ENCODE data around the gene NLRP2B. TPM values are rescaled to one million over a fixed set of nuclear protein-coding genes. Genes with fewer than 3 reads are reported as not detected.
"Not testable (repeated sequence)": the region's sequence is repeated elsewhere in the genome, so short reads cannot be mapped to it uniquely, and the experiment has no call there.

Gene NLRP2B
- total RNA-seq (2011; cell fraction: chromatin; rRNA removed; ENCODE audit: low replicate concordance) = not detected in 2 replicates
- not detected in 2 replicates for total RNA-seq (2011; cell fraction: nucleolus; rRNA removed)
- total RNA-seq (2011; cell fraction: nucleoplasm; rRNA removed) = not detected in 2 replicates
- total RNA-seq (2014; rRNA removed) (not detected in 2 replicates), total RNA-seq (2014; rRNA removed; fragmentation: Illumina TruSeq; extraction: Trizol) (not detected in 2 replicates), total RNA-seq (2015; rRNA removed; fragmentation: Illumina TruSeq; extraction: Trizol) (not detected in 2 replicates), total RNA-seq (2021) (not detected in 2 replicates), polyA plus RNA-seq (2011; rRNA removed) (not detected in 2 replicates), polyA plus RNA-seq (2014; fragmentation: Illumina TruSeq; extraction: Trizol) (not detected in 2 replicates), polyA plus RNA-seq (2014; fragmentation: Nextera tagmentation; extraction: Ambion mirVana) (not detected), polyA plus RNA-seq (2014; rRNA removed) (not detected in 2 replicates), polyA minus RNA-seq (2011; rRNA and poly(A)+ RNA removed) (not detected in 2 replicates), Bru-seq, nascent RNA (not detected), BruChase-seq, experiment 1, labeled RNA remaining after a 2-hour chase (percentile 22 among the genes with signal in this experiment), BruChase-seq, experiment 2, labeled RNA remaining after a 6-hour chase (not detected)
- not detected in 2 replicates for polyA plus RNA-seq (2011; cell fraction: cytosol; rRNA removed)
- polyA plus RNA-seq (2011; cell fraction: nucleus; rRNA removed) = not detected in 2 replicates
- polyA plus RNA-seq (2012) = not detected in 2 replicates
- polyA minus RNA-seq (2011; cell fraction: cytosol; rRNA and poly(A)+ RNA removed) = not detected in 2 replicates
- not detected in 2 replicates for polyA minus RNA-seq (2011; cell fraction: nucleus; rRNA and poly(A)+ RNA removed)
- long read RNA-seq, experiment 1 = 0 reads
- long read RNA-seq, experiment 2 = 0 reads
- long read RNA-seq, experiment 3 = 0 reads

- ATAC-seq (no peak), DNase-seq (ENCODE audit: extremely low read depth in 1 of 4, low spot score in 3 of 4) (no peak), FAIRE-seq (no peak)
- H3K9me1 ChIP-seq (ENCODE audit: control insufficient read depth, insufficient read depth, low read length) = no peaks in the 10 kb centered on the region
- H3K79me2 ChIP-seq (ENCODE audit: control insufficient read depth, insufficient read depth, low read length) = no peaks in the 10 kb centered on the region
- H3K9ac ChIP-seq (ENCODE audit: insufficient read depth in 1 of 2, low read depth in 2 of 2, low read length in 2 of 2) = no peak within 1 kb of the TSS
- no peaks in the 10 kb centered on the region for H4K20me1 ChIP-seq (replicated peaks; ENCODE audit: control insufficient read depth, insufficient read depth, low read length)
- H3K27ac ChIP-seq (ENCODE audit: extremely low read depth, low read depth, low read length) = no peak within 1 kb of the TSS
- no peak within 1 kb of the TSS for H2AFZ ChIP-seq (ENCODE audit: low read depth, low read length)
- BruUV-seq (replicated peaks) = no TSS peak
- no peaks in the 10 kb centered on the region for H3K27me3 ChIP-seq (ENCODE audit: control insufficient read depth in 2 of 2, insufficient read depth in 2 of 2, low read length in 2 of 2)
- H3K4me3 ChIP-seq = no peak within 1 kb of the TSS
- WGBS (ENCODE audit: insufficient coverage, low coverage, missing lambda C conversion rate) = 0% methylated on average over 3 of the region's 6 CpGs
- H3K36me3 ChIP-seq (ENCODE audit: control insufficient read depth, insufficient read depth, low read length) = no peaks in the 10 kb centered on the region
- ChIA-PET POLR2A (no interaction called here), CTCF (ENCODE audit: low intra/inter-chr PET ratio) (no interaction called here)
- no peaks in the 10 kb centered on the region for H3K4me1 ChIP-seq (replicated peaks in 1 of 2; ENCODE audit: control insufficient read depth in 2 of 2, insufficient read depth in 2 of 2, low read length in 2 of 2)
- H3K9me3 ChIP-seq (replicated peaks; ENCODE audit: control insufficient read depth, insufficient read depth, low read depth, low read length) = no peaks in the 10 kb centered on the region
- intact Hi-C loops (cut with micrococcal nuclease) = no loop called here
- in situ Hi-C loops (cut with MboI) = no loop called here
- H3K4me2 ChIP-seq (ENCODE audit: insufficient read depth, low read length) = no peak within 1 kb of the TSS
- TF ChIP-seq MAFF (IDR thresholded peaks at IDR 0.05; ENCODE audit: low read length) = no peak
- TF ChIP-seq TGIF2 (CRISPR knock-in tag; IDR thresholded peaks at IDR 0.05) = no peak
- TF ChIP-seq PRPF4 (IDR thresholded peaks at IDR 0.05; ENCODE audit: insufficient read depth, low read depth, low read length, poor library complexity, severe bottlenecking) = no peak
- TF ChIP-seq FOXO4 (CRISPR knock-in tag; IDR thresholded peaks at IDR 0.05) = no peak
- TF ChIP-seq ZNF668 (CRISPR knock-in tag; IDR thresholded peaks at IDR 0.05) = no peak
Observed at GRCh38 chrX:57680160-57680559, at the start of gene NLRP2B. NLRP2B (minus strand) TSS chrX:57680260.

GRCh38 chrX:57725995-57726394 lies 45.9 kb upstream of the NLRP2B start:
- H3K36me3 ChIP-seq (ENCODE audit: control insufficient read depth, insufficient read depth, low read length); H2AFZ ChIP-seq (ENCODE audit: low read depth, low read length); H3K9me1 ChIP-seq (ENCODE audit: control insufficient read depth, insufficient read depth, low read length); in situ Hi-C loops (cut with MboI); FAIRE-seq; ATAC-seq; intact Hi-C loops (cut with micrococcal nuclease); H3K9me3 ChIP-seq (replicated peaks; ENCODE audit: control insufficient read depth, insufficient read depth, low read depth, low read length); H3K4me1 ChIP-seq (replicated peaks in 1 of 2; ENCODE audit: control insufficient read depth in 2 of 2, insufficient read depth in 2 of 2, low read length in 2 of 2); DNase-seq (ENCODE audit: extremely low read depth in 1 of 4, low spot score in 3 of 4); H3K9ac ChIP-seq (ENCODE audit: insufficient read depth in 1 of 2, low read depth in 2 of 2, low read length in 2 of 2); H3K4me3 ChIP-seq; CTCF ChIA-PET (ENCODE audit: low intra/inter-chr PET ratio); H3K4me2 ChIP-seq (ENCODE audit: insufficient read depth, low read length); H3K27me3 ChIP-seq (ENCODE audit: control insufficient read depth in 2 of 2, insufficient read depth in 2 of 2, low read length in 2 of 2); POLR2A ChIA-PET; H4K20me1 ChIP-seq (replicated peaks; ENCODE audit: control insufficient read depth, insufficient read depth, low read length); BruUV-seq (replicated peaks); H3K27ac ChIP-seq (ENCODE audit: extremely low read depth, low read depth, low read length); H3K79me2 ChIP-seq (ENCODE audit: control insufficient read depth, insufficient read depth, low read length): not testable (repeated sequence)
- WGBS (ENCODE audit: insufficient coverage, low coverage, missing lambda C conversion rate) = 4% methylated on average over 3 of the region's 3 CpGs
